ENCODE measurements around the gene QSER1.
"Not testable (repeated sequence)": the region's sequence is repeated elsewhere in the genome, so short reads cannot be mapped to it uniquely, and the experiment has no call there.

QSER1 gene

GRCh38 chr11:33001281-33001680 lies 108.7 kb downstream of the QSER1 start:
- DNase-seq (ENCODE audit: low read depth, low spot score): no peak

GRCh38 chr11:33001751-33002542 lies 109.3 kb downstream of the QSER1 start:
- no peak for DNase-seq (ENCODE audit: low read depth, low spot score)

GRCh38 chr11:33005175-33005574 lies 112.6 kb downstream of the QSER1 start:
- DNase-seq (ENCODE audit: low read depth, low spot score): no peak

- no peak for DNase-seq (ENCODE audit: low read depth, low spot score)
These were observed 113.4 kb downstream of the QSER1 start for GRCh38 chr11:33006010-33006409.

GRCh38 chr11:33013755-33014154 lies 121.1 kb downstream of the QSER1 start:
- DNase-seq (ENCODE audit: low read depth, low spot score): no peak

GRCh38 chr11:33015621-33016551 lies 123.3 kb downstream of the QSER1 start, which contains the start of gene DEPDC7:
Gene DEPDC7, plus strand, starts transcription at chr11:33015878. Its CDS starts 78 bp downstream, at chr11:33015956.
- peak; percentile 65 for DNase-seq (ENCODE audit: low read depth, low spot score)

GRCh38 chr11:33016654-33017053 lies 124.0 kb downstream of the QSER1 start:
- no peak for DNase-seq (ENCODE audit: low read depth, low spot score)

GRCh38 chr11:33017478-33017877 lies 124.9 kb downstream of the QSER1 start:
- no peak for DNase-seq (ENCODE audit: low read depth, low spot score)

- no peak for DNase-seq (ENCODE audit: low read depth, low spot score)
These were observed 125.4 kb downstream of the QSER1 start for GRCh38 chr11:33017965-33018364.

- DNase-seq (ENCODE audit: low read depth, low spot score): no peak
These were observed 126.2 kb downstream of the QSER1 start for GRCh38 chr11:33018840-33019239.

GRCh38 chr11:33021501-33021900 lies 128.9 kb downstream of the QSER1 start:
- DNase-seq (ENCODE audit: low read depth, low spot score): no peak

- DNase-seq (ENCODE audit: low read depth, low spot score): no peak
These were observed 129.3 kb downstream of the QSER1 start for GRCh38 chr11:33021937-33022336.

GRCh38 chr11:33025339-33025722 lies 132.7 kb downstream of the QSER1 start:
- no peak for DNase-seq (ENCODE audit: low read depth, low spot score)

GRCh38 chr11:33027233-33027632 lies 134.6 kb downstream of the QSER1 start:
- no peak for DNase-seq (ENCODE audit: low read depth, low spot score)

GRCh38 chr11:33027846-33028536 lies 135.4 kb downstream of the QSER1 start:
- DNase-seq (ENCODE audit: low read depth, low spot score): no peak

- DNase-seq (ENCODE audit: low read depth, low spot score): no peak
These were observed 135.9 kb downstream of the QSER1 start for GRCh38 chr11:33028537-33028914.

GRCh38 chr11:33029218-33029617 lies 136.6 kb downstream of the QSER1 start:
- not testable (repeated sequence) for DNase-seq (ENCODE audit: low read depth, low spot score)
